Measurements from ENCODE around the gene RBMS2.

RBMS2 gene

DNA sequence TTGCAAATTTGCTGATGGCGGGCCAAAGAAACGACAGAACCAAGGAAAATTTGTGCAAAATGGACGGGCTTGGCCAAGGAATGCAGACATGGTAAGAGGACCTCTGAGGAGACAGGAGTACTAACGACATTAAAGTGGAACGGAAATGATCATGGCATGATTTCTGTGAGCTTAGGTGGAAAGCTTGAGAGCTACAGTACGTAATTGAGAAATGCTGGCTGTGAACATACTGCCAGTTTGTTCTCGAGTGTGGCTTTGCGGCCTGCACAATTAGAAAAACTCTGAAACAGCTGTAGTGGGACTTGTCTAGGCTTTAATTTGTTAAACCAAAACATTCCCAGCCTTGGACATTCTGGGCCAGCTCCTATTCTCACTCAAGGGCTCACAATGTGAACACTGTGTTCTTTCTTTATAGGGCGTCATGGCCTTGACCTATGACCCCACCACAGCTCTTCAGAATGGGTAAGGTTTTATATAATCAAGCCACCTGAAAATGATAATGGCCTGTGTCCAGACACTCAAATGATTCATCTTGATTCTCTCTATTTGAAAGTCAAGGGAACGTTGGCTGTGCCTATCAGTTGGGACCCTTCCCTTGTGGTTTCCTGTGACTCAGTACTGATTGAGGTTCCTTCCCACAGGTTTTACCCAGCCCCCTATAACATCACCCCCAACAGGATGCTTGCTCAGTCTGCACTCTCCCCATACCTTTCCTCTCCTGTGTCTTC is 60.0 kb downstream of the RBMS2 start:
- no peak overlapping the region for H3K9ac ChIP-seq (ENCODE audit: low read length)
- H3K4me1 ChIP-seq (ENCODE audit: control insufficient read depth, insufficient read depth, low read length), result peaks cover 10% of the 10 kb centered on the region; the same call in 1 of the 2 replicates
- no peaks in the 10 kb centered on the region for H3K9me3 ChIP-seq (ENCODE audit: control insufficient read depth, insufficient read depth, low read depth, low read length)
- H3K27me3 ChIP-seq (ENCODE audit: control insufficient read depth, insufficient read depth, low read length), result no peaks in the 10 kb centered on the region
- no peak overlapping the region for H3K27ac ChIP-seq (ENCODE audit: low read depth, low read length)
- no peak overlapping the region for H3K4me3 ChIP-seq (ENCODE audit: low read depth, low read length)
- H3K36me3 ChIP-seq (ENCODE audit: control insufficient read depth, insufficient read depth, low read length), result peaks cover 10% of the 10 kb centered on the region

DNA sequence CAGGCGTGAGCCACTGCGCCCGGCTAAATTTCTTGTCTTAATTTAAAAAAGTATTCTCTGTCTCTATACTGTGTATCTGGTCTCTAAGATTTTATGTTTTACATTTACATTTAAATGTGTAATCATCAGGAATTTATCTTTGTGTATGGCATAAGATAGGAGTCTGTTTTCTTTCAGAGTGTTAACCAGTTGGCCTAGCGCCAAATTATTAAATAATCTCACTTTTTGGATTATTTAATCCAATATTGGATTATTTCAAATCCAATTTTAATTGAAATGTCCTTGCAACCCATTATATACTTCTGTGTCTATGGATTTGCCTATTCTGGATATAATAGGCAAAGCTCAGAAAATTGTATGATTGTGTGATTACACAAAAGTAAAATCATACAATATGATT is 63.5 kb downstream of the RBMS2 start:
- Histone ChIP-seq H3K9me3 (ENCODE audit: control insufficient read depth, insufficient read depth, low read depth, low read length) (no peaks in the 10 kb centered on the region), H3K9ac (ENCODE audit: low read length) (no peak overlapping the region), H3K27ac (ENCODE audit: low read depth, low read length) (no peak overlapping the region)

DNA sequence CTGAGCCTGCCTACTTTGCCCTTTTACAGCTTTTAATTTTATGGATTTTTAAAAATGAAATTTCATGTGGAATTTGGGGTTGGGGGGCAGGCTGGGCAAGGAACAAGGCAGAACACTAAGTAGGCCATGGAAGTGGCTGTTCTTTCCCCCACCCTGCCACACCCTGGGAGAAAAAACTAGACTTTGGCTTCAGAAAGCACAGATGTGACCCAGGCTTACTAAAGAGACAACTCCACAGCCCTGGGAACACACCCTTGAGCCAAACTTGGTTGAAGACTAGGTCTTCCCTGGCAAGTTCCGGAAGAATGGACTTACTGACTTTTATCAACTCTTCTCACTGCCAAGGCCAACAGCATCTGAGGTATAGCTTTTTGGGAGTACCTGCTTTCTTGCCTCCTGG is 68.2 kb downstream of the RBMS2 start:
- Histone ChIP-seq H3K9ac (ENCODE audit: low read length) (no peak overlapping the region), H3K27ac (ENCODE audit: low read depth, low read length) (no peak overlapping the region), H3K36me3 (ENCODE audit: control insufficient read depth, insufficient read depth, low read length) (peaks cover 31% of the 10 kb centered on the region), H3K4me3 (ENCODE audit: low read depth, low read length) (no peak overlapping the region), H3K4me1 (ENCODE audit: control insufficient read depth, insufficient read depth, low read length) (peaks cover 28% of the 10 kb centered on the region), H3K9me3 (ENCODE audit: control insufficient read depth, insufficient read depth, low read depth, low read length) (no peaks in the 10 kb centered on the region), H3K27me3 (ENCODE audit: control insufficient read depth, insufficient read depth, low read length) (no peaks in the 10 kb centered on the region)

More for the DNA sequence above, 63.5 kb downstream of the RBMS2 start:
- H3K4me3 ChIP-seq (ENCODE audit: low read depth, low read length), result no peak overlapping the region
- H3K4me1 ChIP-seq (ENCODE audit: control insufficient read depth, insufficient read depth, low read length), result peaks cover 27% of the 10 kb centered on the region
- no peaks in the 10 kb centered on the region for H3K27me3 ChIP-seq (ENCODE audit: control insufficient read depth, insufficient read depth, low read length)
- H3K36me3 ChIP-seq (ENCODE audit: control insufficient read depth, insufficient read depth, low read length), result peaks cover 31% of the 10 kb centered on the region

DNA sequence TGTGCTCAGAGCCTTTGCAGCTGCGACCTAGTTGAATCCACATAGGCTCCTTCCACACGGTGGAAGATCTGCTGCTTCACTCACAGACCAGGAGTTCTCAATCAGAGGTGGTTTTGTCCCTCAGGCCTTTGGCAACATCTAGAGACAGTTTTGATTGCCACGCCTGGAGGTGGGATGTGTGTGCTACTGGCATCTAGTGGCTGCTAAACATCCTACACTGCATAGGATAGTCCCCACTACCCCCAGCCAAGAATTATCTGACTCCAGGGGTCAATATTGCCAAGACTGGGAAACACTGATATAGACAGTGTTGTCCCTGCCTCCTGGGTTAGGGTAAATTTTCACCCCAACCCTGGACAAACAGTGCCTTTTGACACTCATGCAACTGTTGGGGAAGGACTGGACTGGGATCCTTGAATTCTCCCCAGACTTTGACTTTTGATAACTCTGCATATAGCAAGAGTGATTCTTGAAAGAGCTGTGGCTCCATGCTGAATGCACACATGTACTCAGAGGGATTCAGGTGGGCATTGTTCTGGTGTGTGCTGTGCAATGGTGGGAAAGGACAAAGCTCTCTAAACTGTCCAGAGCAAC is 68.7 kb downstream of the RBMS2 start:
- Histone ChIP-seq H3K4me1 (ENCODE audit: control insufficient read depth, insufficient read depth, low read length) (peaks cover 30% of the 10 kb centered on the region), H3K9ac (ENCODE audit: low read length) (no peak overlapping the region), H3K27ac (ENCODE audit: low read depth, low read length) (no peak overlapping the region), H3K9me3 (ENCODE audit: control insufficient read depth, insufficient read depth, low read depth, low read length) (no peaks in the 10 kb centered on the region), H3K27me3 (ENCODE audit: control insufficient read depth, insufficient read depth, low read length) (no peaks in the 10 kb centered on the region), H3K36me3 (ENCODE audit: control insufficient read depth, insufficient read depth, low read length) (peaks cover 32% of the 10 kb centered on the region), H3K4me3 (ENCODE audit: low read depth, low read length) (no peak overlapping the region)

DNA sequence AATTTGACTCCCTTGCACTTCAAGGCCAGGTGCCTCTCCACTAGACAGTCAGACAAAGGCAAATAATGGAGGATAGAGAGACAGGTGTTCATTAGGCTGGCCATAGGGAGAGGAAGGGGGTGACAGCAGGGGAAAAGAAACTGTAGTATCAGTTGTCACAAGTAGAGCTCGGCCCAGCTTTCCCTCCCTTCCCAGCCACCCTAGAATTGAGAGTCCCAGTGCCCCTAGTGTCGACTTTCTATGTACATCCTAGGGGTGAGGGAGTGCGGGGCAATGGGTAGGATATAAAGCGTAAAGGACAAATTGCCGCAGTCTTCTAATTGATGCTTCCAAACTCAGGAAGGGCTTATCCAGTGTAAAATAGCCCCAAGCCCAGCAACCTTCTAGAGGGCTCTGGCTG is 69.5 kb downstream of the RBMS2 start:
- H3K4me1 ChIP-seq (ENCODE audit: control insufficient read depth, insufficient read depth, low read length), result peaks cover 30% of the 10 kb centered on the region
- H3K27me3 ChIP-seq (ENCODE audit: control insufficient read depth, insufficient read depth, low read length), result no peaks in the 10 kb centered on the region
- no peak overlapping the region for H3K4me3 ChIP-seq (ENCODE audit: low read depth, low read length)
- no peak overlapping the region for H3K9ac ChIP-seq (ENCODE audit: low read length)
- H3K36me3 ChIP-seq (ENCODE audit: control insufficient read depth, insufficient read depth, low read length), result peaks cover 32% of the 10 kb centered on the region
- H3K27ac ChIP-seq (ENCODE audit: low read depth, low read length), result no peak overlapping the region
- H3K9me3 ChIP-seq (ENCODE audit: control insufficient read depth, insufficient read depth, low read depth, low read length), result no peaks in the 10 kb centered on the region

DNA sequence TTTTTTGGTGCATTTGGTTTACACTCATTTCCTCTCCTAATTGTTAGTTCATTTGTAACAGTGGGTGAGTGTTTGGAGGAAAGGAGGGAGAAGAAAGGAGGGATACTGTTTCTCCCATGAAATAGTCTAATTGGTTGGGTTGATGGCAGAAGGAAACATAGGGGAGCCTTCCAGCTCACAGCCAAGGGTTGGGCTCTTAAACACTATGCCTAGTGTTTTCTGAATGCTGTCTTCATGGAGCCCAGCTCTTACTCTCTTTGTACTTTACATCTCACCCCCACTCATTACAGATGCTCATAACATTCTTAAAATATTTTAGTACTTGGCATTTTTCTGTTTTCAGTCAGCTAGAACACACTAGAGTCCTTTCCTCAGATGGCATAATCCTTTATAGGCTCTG is 70.3 kb downstream of the RBMS2 start:
- peaks cover 33% of the 10 kb centered on the region for H3K4me1 ChIP-seq (ENCODE audit: control insufficient read depth, insufficient read depth, low read length)
- peaks cover 34% of the 10 kb centered on the region for H3K36me3 ChIP-seq (ENCODE audit: control insufficient read depth, insufficient read depth, low read length)
- H3K9me3 ChIP-seq (ENCODE audit: control insufficient read depth, insufficient read depth, low read depth, low read length), result no peaks in the 10 kb centered on the region
- no peak overlapping the region for H3K4me3 ChIP-seq (ENCODE audit: low read depth, low read length)
- no peaks in the 10 kb centered on the region for H3K27me3 ChIP-seq (ENCODE audit: control insufficient read depth, insufficient read depth, low read length)
- no peak overlapping the region for H3K9ac ChIP-seq (ENCODE audit: low read length)
- H3K27ac ChIP-seq (ENCODE audit: low read depth, low read length), result no peak overlapping the region

DNA sequence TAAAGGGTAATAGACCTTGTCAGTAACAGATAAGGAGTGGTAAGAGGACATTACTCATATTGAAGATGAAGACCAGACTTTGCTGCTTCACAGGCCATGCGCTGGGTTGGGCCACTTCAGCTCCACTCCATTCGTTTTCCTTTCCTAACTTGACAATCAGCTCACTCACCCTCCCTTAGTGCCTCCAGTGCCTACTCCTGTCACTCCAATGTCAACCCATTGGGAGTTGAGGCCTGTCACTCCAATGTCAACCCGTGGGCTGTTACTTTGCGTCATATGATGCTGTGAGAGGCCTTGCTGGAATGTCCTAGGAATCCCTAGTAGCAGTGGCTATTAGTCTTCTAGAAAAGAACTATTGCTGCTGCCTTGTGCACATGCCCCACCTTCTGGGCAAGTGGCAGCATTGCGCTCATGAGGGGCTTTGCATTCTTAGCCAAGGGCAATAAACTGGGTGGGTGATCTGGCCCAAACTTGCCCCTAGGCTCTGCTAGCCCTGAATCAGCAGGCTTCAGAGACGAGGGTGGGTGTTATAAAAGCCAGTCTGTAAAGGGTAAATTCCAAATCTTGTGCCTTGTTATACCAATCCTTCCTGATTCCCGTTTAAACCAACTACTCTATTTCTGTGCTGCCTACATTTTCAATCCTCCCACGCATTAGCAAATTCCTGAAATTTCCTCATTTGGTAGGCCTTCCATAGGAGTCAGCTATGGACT is 72.4 kb downstream of the RBMS2 start:
- Histone ChIP-seq H3K9ac (ENCODE audit: low read length) (no peak overlapping the region), H3K4me1 (ENCODE audit: control insufficient read depth, insufficient read depth, low read length) (peaks cover 22% of the 10 kb centered on the region), H3K36me3 (ENCODE audit: control insufficient read depth, insufficient read depth, low read length) (peaks cover 35% of the 10 kb centered on the region), H3K27ac (ENCODE audit: low read depth, low read length) (no peak overlapping the region), H3K27me3 (ENCODE audit: control insufficient read depth, insufficient read depth, low read length) (no peaks in the 10 kb centered on the region), H3K9me3 (ENCODE audit: control insufficient read depth, insufficient read depth, low read depth, low read length) (no peaks in the 10 kb centered on the region), H3K4me3 (ENCODE audit: low read depth, low read length) (no peak overlapping the region)

DNA sequence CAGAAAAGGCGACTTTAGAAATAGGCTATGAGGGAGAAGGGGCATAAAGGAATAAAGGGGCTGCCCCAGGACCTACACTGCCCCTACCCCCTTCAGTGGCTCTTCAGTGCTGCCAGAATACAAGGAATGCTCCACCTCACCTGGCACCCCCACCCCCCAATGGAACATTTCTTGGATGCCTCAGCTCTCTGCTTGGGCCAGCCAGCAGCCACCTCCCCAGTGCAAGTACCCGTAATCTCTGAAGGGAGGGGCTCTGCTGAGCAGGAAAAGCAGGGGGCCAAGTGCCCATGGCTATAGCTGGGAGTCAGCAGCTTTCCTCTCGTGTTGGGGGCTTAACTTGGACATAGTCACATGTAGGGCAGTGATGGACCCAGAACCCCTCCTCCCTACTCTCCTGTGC is 75.2 kb downstream of the RBMS2 start:
- H3K36me3 ChIP-seq (ENCODE audit: control insufficient read depth, insufficient read depth, low read length), result peaks cover 54% of the 10 kb centered on the region
- no peaks in the 10 kb centered on the region for H3K27me3 ChIP-seq (ENCODE audit: control insufficient read depth, insufficient read depth, low read length)
- no peak overlapping the region for H3K4me3 ChIP-seq (ENCODE audit: low read depth, low read length)
- peaks cover 17% of the 10 kb centered on the region for H3K4me1 ChIP-seq (ENCODE audit: control insufficient read depth, insufficient read depth, low read length)
- no peak overlapping the region for H3K9ac ChIP-seq (ENCODE audit: low read length)
- H3K9me3 ChIP-seq (ENCODE audit: control insufficient read depth, insufficient read depth, low read depth, low read length), result no peaks in the 10 kb centered on the region
- H3K27ac ChIP-seq (ENCODE audit: low read depth, low read length), result no peak overlapping the region

DNA sequence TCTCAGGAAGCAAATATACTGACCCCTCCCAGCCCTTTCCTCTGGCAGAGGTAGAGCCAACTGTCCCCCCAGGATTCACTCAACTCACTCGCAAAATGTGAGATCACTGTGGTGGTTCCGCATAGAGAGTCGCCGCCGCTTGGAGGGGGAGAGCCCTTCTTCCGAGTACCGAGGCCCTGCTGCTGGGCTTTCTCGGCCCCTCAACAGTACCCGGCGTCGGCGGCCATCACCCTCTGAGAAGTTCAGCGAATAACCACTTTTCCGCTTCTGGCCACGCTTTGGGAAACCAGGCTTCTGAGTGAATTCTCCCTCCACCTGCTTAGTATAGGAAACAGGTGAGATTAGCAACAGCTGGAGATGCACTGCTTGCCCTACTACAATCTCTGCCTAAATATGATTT is 77.4 kb downstream of the RBMS2 start:
- Histone ChIP-seq H3K27ac (ENCODE audit: low read depth, low read length) (no peak overlapping the region), H3K36me3 (ENCODE audit: control insufficient read depth, insufficient read depth, low read length) (peaks cover 77% of the 10 kb centered on the region), H3K9me3 (ENCODE audit: control insufficient read depth, insufficient read depth, low read depth, low read length) (no peaks in the 10 kb centered on the region), H3K27me3 (ENCODE audit: control insufficient read depth, insufficient read depth, low read length) (no peaks in the 10 kb centered on the region), H3K4me1 (ENCODE audit: control insufficient read depth, insufficient read depth, low read length) (peaks cover 15% of the 10 kb centered on the region), H3K4me3 (ENCODE audit: low read depth, low read length) (no peak overlapping the region), H3K9ac (ENCODE audit: low read length) (no peak overlapping the region)

DNA sequence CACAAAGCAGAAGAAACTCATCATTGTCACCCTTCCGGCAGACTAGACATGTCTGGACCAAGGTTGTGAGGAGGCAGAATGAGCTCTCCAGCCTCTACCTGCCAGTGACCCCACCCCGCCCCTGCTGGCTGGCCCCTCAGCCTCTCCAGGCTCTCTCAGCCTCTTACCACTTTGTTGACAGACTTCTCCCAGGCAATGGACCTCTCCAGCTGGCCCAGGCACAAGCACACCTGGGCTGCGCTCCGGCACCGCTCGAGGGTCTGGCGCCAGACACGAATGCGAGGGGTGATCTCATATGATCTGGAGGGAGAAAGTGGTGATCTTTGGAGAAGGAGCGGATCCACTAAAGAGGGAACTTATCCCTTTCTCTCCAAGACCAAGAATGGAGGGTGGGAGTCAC is 78.2 kb downstream of the RBMS2 start:
- Histone ChIP-seq H3K27ac (ENCODE audit: low read depth, low read length) (no peak overlapping the region), H3K4me3 (ENCODE audit: low read depth, low read length) (no peak overlapping the region), H3K27me3 (ENCODE audit: control insufficient read depth, insufficient read depth, low read length) (no peaks in the 10 kb centered on the region), H3K9ac (ENCODE audit: low read length) (no peak overlapping the region), H3K4me1 (ENCODE audit: control insufficient read depth, insufficient read depth, low read length) (peaks cover 8% of the 10 kb centered on the region), H3K36me3 (ENCODE audit: control insufficient read depth, insufficient read depth, low read length) (peaks cover 84% of the 10 kb centered on the region), H3K9me3 (ENCODE audit: control insufficient read depth, insufficient read depth, low read depth, low read length) (no peaks in the 10 kb centered on the region)

DNA sequence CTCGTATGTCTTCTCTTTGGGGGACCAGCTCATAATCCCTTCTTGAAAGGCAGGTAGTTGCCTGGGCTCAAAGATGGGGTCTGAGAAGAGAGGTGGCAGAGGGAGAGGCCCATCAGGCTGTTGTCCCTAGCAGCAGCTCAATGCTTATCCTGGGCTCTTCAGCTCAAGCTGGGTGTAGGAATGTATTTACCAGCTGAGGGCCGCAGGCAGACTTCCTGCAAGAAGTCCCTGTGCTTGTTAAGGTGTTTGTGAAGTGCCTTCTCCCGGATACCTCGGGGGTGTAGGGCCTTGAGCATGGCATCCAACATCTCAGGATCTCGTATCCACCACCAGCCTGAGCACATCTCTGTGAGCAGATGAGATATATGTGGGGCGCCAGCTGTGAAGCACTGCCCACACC is 79.1 kb downstream of the RBMS2 start:
- H3K9me3 ChIP-seq (ENCODE audit: control insufficient read depth, insufficient read depth, low read depth, low read length), result no peaks in the 10 kb centered on the region
- H3K27me3 ChIP-seq (ENCODE audit: control insufficient read depth, insufficient read depth, low read length), result no peaks in the 10 kb centered on the region
- H3K4me3 ChIP-seq (ENCODE audit: low read depth, low read length), result no peak overlapping the region
- no peak overlapping the region for H3K27ac ChIP-seq (ENCODE audit: low read depth, low read length)
- no peak overlapping the region for H3K9ac ChIP-seq (ENCODE audit: low read length)
- peaks cover 89% of the 10 kb centered on the region for H3K36me3 ChIP-seq (ENCODE audit: control insufficient read depth, insufficient read depth, low read length)
- H3K4me1 ChIP-seq (ENCODE audit: control insufficient read depth, insufficient read depth, low read length), result peaks cover 7% of the 10 kb centered on the region

Data from HUES6 (cell line).